Dedifferentiated amniotic fluid mesenchymal stem cell (primary cell): Measurements from ENCODE around the gene URM1.
A peak's percentile ranks its signal among the peaks of the same experiment; 100 is the strongest.
"Not testable (repeated sequence)": the region's sequence is repeated elsewhere in the genome, so short reads cannot be mapped to it uniquely, and the experiment has no call there.

Experiments used
- DNase-seq: peaks from one replicate; pipeline ENCODE4 v3.0.0-alpha.2; 2016; ENCODE audit errors: extremely low spot score

The URM1 gene

GRCh38 chr9:128370752-128371629 lies at the start of gene URM1:
TSS of gene URM1 (plus strand) at chr9:128371374. CDS start at chr9:128371381, 7 bp downstream.
- DNase-seq: peak; percentile 98

DNA sequence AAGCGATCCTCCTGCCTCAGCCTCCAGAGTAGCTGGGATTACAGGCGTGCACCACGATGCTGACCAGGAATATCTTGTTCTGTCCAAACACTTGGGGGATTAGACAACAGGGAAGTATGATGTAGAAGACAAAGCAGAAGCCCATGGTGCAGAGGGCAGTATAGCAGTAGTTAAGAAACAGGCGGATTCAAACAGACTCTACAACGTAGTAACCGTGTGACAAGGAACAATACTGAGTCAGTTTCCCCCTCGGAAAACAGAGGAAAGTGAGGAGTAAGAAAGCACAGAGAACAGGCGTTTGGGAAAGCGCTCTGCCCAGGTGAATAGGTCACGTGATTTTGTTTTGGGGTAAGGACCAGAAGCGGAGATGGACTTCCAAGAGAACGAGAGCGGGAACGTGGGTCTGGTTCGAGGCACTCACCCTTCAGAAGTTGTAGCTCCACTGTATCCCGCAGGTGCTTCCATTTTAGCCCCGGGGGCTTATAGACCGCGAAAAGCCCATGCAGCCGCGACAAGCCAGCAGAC lies 49.2 kb upstream of the URM1 start:
- no peak for DNase-seq

DNA sequence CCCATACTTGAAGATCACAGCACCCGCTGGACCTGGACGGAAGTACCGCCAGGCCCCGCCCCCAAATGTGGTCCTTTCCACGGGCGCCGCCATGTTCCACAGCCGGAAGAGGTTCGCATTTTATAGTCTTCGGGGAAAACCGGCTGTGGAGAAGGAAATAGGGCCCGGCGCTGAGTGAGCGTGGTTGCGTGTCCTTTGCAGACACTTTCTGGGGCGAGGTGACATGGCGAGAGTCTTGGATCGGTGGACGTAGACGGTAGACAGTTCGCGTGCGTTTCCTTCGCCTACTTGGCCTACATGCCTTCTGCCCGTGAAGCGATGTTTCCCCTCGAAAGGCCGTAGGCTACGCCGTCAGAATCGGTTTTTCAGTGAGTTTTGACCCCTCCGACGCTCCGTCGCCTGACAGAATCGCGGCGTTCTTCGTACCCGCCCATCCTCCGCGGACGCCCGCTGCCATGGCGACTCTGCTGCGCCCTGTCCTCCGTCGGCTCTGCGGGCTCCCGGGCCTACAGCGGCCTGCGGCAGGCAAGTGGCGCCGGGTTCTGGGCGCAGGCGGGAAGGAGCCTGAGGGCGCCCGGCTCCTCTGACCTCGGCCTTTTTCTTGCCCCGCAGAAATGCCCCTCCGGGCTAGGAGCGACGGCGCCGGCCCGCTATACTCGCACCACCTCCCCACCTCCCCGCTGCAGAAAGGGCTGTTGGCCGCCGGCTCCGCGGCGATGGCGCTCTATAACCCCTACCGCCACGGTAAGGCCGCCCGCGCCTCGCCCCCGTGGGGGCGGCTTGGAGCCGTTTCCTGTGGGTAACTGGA lies 48.6 kb upstream of the URM1 start, which contains the start of the genes COQ4 and TRUB2:
COQ4 (plus strand) TSS at position 436 of the 808 bp plus-strand sequence; CDS start at position 456, 20 bp downstream.
TRUB2 (minus strand) TSS at position 44 of the 808 bp plus-strand sequence; CDS start at position 5, 39 bp downstream.
- DNase-seq: peak; percentile 94

DNA sequence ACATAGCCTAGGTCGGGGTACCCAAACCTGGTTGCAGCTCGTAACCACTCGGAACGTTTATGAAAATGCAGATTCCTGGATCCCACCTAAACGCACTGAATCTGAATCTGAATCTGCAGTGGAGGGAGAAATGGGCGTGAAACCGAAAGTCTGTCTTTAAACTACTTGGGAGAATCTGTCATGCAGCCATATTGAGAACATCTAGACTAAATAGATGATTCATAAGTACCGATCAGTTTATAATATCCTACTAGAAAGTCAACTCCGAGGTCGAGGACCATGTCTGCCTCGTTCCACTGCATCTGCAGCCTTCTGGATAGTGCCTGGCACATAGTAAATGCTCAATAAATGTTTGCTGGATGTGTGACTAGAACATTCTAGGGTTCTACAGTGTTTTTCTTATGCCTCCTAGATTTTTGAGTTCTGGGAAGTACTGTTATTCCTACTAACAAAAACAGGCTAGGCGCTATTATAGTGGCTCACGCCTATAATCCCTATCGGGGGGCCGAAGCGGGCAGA lies 47.9 kb upstream of the URM1 start:
- peak; percentile 17 for DNase-seq

DNA sequence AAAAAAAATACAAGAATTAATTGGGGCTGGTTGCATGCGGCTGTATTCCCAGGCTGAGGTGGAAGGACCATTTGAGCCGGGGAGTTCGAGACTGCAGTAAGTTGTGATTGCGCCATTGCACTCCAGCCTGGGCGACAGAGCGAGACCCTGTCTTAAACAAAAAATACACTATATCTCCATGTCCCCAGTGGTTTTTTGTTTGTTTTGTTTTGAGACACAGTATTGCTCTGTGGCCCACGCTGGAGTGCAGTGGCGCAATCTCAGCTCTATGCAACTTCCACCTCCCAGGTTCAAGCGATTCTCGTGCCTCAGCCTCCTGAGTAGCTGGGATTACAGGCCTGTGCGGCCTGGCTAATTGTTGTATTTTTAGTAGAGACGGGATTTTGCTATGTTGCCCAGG lies 47.4 kb upstream of the URM1 start:
- no peak for DNase-seq

DNA sequence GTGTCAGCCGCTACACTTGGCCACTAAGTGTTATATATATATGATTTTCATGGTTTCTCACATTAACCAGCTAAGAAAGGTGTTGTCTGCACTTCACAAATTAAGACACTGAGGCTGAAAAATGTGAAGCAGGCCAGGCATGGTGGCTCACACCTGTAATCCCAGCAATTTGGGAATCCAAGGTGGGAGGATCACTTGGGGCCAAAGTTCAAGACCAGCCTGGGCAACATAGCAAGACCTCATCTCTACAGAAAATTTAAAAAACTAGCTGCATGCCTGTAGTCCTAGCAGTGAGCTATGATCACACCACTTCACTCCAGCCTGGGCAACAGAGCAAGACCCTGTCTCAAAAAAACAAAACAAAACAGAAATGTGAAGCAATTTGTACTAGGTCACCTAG lies 46.8 kb upstream of the URM1 start:
- DNase-seq: no peak

DNA sequence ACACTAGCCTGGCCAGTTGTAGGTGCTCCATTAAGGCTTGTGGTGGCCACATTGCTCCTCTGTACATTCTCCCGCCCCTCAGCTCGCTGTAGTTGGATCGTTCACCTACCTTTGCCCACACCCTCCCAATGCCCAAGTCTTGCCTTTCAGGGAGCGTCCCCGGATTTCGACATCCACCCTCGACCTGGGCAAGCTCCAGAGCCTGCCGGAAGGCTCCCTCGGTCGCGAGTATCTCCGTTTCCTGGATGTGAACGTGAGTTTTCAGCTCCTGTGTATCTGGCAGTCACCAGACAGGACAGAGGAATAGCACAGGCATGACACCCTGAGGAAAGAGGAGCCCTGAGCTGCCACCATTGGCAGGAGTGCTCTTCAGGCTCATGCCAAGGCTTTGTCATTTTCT lies 45.5 kb upstream of the URM1 start:
- DNase-seq: no peak

DNA sequence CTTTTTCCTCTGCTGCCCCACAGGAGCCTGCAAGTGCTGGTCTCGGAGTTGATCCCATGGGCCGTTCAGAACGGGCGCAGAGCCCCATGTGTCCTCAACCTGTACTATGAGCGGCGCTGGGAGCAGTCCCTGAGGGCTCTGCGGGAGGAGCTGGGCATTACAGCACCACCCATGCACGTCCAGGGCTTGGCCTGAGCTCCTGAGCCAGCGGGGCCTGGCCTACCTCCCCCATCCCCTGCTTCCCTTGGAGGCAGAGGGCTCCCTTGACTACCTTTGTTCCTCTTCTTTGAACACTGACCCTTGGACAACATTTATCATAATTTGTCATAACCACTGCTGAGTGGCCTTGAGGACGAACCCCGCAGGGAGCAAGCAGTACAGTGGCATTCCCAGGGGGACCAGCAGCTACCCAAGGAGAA lies 37.7 kb upstream of the URM1 start:
- no peak for DNase-seq

- no peak for DNase-seq
Observed at GRCh38 chr9:128335161-128335560, 36.0 kb upstream of the URM1 start.

DNA sequence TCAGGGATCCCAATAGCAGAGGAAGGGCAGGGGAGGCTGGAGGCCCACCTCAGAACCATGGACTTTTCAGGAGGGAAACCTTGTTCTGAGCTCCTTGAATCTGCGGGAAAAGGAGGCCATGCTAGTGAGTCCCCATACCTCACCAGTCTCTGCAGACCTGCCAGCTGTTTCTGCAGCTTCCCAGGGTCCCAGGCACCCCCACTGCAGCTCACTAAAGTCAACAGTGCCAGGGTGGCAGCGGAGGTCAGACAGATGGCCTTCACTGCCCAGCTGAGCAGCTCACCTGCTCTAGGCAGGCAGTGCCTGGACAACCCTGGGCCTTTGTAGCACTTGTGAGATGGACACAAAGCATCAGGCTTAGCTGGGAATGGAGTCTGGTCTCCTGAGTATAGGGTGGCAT lies 35.3 kb upstream of the URM1 start:
- DNase-seq: no peak

DNA sequence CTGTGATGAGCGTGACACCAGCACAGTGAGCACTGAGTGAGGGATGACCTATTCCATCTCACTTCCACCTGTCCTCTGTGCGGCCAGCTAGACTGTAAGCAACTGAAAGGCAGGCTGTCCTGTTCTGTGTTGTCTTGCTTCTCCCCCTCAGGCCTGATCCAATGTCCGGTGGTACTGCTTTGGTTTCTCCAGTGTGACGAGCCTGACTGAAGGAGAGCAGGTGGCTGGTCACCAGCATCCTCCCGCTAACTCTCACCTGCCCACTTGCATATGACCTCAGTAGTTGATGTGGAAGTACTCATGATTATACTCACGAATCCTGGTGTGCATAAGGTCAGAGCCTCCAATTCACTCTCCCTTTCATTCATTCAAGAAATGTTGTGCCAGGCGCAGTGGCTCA lies 33.2 kb upstream of the URM1 start:
- no peak for DNase-seq

DNA sequence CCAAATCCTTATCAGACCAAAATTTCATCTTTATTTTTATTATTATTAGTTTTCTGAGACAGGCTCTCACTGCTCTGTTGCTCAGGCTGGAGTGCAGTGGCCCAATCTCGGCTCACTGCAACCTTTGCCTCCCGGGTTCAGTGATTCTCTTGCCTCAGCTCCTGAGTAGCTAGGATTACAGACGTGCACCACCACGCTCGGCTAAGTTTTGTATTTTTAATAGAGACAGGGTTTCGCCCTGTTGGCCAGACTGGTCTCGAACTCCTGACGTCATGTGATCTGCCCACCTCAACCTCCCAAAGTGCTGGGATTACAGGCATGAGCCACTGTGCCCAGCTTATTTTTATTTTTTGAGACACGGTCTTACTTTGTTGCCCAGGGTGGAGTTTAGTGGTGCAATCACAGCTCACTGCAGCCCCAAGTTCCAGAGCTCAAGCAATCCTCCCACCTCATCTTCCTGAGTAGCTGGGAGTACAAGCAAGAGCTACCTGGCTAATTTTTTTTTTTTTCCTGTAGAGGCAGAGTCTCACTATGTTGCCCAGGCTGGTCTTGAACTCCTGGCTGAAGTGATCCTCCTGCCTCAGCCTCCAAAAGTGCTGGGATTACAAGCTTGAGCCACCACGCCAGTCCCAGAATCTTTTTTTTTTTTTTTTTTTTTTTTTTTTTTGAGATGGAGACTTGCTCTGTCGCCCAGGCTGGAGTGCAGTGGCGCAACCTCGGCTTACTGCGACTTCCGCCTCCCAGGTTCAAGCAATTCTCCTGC lies 32.1 kb upstream of the URM1 start:
- DNase-seq: not testable (repeated sequence)

- DNase-seq: peak; percentile 28
Observed at GRCh38 chr9:128339761-128340690, 31.1 kb upstream of the URM1 start, which contains the start of gene SLC27A4. TSS of gene SLC27A4 (plus strand) at chr9:128340527. CDS start at chr9:128343133, 2,606 bp downstream.

DNA sequence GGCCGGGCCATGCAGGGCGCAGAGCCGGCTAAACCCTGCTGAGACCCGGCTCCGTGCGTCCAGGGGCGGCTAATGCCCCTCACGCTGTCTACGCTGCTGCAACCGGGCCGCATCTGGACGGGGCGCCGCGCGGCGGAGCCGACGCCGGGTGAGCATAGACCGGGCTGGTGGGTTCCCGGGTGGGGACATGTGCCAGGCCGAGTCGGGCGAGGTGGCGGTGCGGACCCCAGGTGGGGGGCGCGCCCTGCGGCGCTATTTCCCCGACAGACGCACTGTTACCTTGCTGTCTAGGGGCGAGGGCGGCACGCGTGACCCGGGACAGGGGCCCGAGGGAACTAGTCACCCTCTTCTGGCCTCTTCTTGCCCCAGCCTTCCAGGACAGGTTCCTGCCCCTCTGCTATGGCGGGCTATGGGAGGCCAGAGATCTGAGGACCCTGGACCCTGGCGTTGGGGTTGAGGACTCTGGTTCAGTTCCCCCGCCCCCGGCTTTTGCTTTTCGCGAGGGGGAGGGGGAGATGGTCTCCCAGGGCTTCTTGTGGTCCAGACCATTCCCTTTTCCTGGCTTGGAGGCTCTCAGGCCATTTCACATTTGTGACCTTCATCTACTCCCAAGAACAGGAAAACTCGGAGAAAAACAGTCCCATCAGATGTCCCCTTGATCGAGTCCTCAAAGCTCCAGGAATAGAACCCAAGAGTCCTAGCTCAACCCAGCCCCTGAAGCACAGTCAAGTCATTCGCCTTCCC lies 30.3 kb upstream of the URM1 start:
- DNase-seq: no peak

DNA sequence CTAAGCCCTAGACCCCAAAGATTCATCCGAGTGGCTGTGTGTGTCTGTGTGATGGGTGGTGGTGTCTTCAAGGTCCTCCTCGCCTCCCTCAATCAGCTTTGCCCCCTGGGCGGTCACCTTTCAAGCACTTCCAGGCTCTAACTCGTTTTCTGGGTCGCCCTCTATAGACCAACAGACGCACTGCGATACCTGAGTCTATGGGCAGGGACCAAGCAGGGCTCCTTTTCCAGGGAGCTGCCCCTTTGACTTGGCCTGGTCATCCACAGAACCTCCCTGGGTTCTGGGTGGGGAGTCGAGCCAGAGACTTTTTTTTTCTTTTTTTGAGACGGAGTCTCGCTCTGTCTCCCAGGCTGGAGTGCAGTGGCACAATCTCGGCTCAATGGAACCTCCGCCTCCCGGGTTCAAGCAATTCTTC lies 29.7 kb upstream of the URM1 start:
- DNase-seq: peak; percentile 32

DNA sequence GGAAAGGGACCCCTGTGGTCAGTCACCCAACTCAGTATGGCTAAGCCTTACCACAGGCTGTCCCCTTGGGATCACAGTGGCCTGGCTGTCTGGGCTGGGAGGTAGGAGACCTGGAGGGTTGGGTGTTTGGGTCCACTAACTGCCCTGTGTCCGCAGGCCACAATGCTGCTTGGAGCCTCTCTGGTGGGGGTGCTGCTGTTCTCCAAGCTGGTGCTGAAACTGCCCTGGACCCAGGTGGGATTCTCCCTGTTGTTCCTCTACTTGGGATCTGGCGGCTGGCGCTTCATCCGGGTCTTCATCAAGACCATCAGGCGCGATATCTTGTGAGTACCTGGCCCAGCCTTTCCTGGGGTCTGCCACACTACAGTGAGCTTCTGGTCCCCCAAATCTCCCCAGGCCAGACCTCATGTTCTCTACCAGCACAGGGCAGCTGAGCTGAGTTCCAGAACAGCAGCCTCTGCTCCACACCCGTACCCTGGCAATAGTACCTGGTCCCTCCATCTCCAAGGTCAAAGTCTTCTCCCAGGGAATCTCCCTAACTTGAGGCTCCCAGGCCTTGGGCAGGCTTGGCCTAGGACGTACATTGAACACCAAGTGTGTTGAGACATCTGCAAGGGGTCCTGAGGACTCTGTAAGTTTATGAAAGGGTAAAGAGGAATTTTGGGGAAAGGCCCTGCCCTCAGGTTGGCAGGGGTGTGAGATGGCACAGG lies 28.0 kb upstream of the URM1 start:
- DNase-seq: no peak

GRCh38 chr9:128343855-128344254 lies 27.3 kb upstream of the URM1 start:
- DNase-seq: no peak

GRCh38 chr9:128344931-128345605 lies 26.1 kb upstream of the URM1 start:
- no peak for DNase-seq
